Gastroesophageal sphincter (tissue), 4 donors: ENCODE results near the gene C17orf50. TPM values are rescaled to one million over a fixed set of nuclear protein-coding genes. Genes with fewer than 3 reads are reported as not detected.

ENCODE experiments used
- ATAC-seq: fragments of 150-250 bp; one replicate; pipeline ENCODE4 v1.9.1; 2016; ENCODE audit warnings: mild to moderate bottlenecking, moderate library complexity
- H3K27ac ChIP-seq, 4 donors: fragments of 200-600 bp; sonication (generic) in 3 of 4; 1 replicate in 3 of 4; 2 replicates in 1 of 4; pipeline ENCODE4 v1.5.1; 2016 to 2019
- H3K27me3 ChIP-seq: fragments of 200-600 bp; sonication (generic); one replicate; pipeline ENCODE4 v1.5.1; 2019
- H3K36me3 ChIP-seq, 2 donors: fragments of 200-600 bp; sonication (generic); one replicate each; pipeline ENCODE4 v1.5.1; 2019; ENCODE audit warnings: control low read depth in 1 of 2
- H3K4me1 ChIP-seq, 3 donors: fragments of 200-600 bp; sonication (generic); 1 replicate in 2 of 3; 2 replicates in 1 of 3; pipeline ENCODE4 v1.5.1; 2016 to 2019; ENCODE audit warnings: control low read depth in 2 of 3
- H3K4me3 ChIP-seq, 2 donors: fragments of 200-600 bp; sonication (generic); one replicate each; pipeline ENCODE4 v1.5.1; 2019; ENCODE audit warnings: mild to moderate bottlenecking in 1 of 2, moderate library complexity in 1 of 2
- H3K9me3 ChIP-seq, 3 donors: fragments of 200-600 bp; sonication (generic); one replicate each; pipeline ENCODE4 v1.5.1; 2017 to 2019; ENCODE audit warnings: control low read depth in 2 of 3
- CTCF ChIP-seq, 4 experiments: fragments of 200-600 bp in 2 of 4; fragments of 450-650 bp in 2 of 4; sonication (generic) in 1 of 4; IDR thresholded peaks; one replicate each; pipeline ENCODE4 v1.5.1; 2017 to 2019; ENCODE audit warnings: antibody characterized with exemption in 4 of 4, mild to moderate bottlenecking in 2 of 4, moderate library complexity in 2 of 4
- EP300 ChIP-seq: sonication (generic); formaldehyde crosslinking; IDR thresholded peaks from one replicate; pipeline ENCODE4 v1.6.1; 2017; ENCODE audit warnings: antibody characterized with exemption, mild to moderate bottlenecking
- POLR2A ChIP-seq, 2 donors: fragments of 450-650 bp; IDR thresholded peaks; one replicate each; pipeline ENCODE4 v1.6.1; 2017; ENCODE audit warnings: antibody characterized with exemption in 2 of 2, mild to moderate bottlenecking in 2 of 2, moderate library complexity in 1 of 2
- POLR2AphosphoS5 ChIP-seq: sonication (generic); formaldehyde crosslinking; IDR thresholded peaks from one replicate; pipeline ENCODE4 v1.6.1; 2017; ENCODE audit warnings: antibody characterized with exemption
- WGBS, 2 donors: methylation state at CpG; one replicate each; pipeline ENCODE4 v1.1.5; 2018; ENCODE audit warnings: low coverage in 1 of 2; 5-methylcytosine and 5-hydroxymethylcytosine counted together
- total RNA-seq, 4 donors: library from RNA; depleted of rRNA; stranded (reverse); fragments of >200 nt; gene quantifications; one replicate each; pipeline ENCODE4 v1.1.0, GENCODE V29; 2016

Gene C17orf50
- total RNA-seq, 4 donors from 2014 or later = not detected

- no peaks in the 10 kb centered on the region for H3K9me3 ChIP-seq
- H3K27me3 ChIP-seq = peaks cover 62% of the 10 kb centered on the region
- H3K4me3 ChIP-seq = no peak overlapping the region
- no peak overlapping the region for H3K27ac ChIP-seq
- ATAC-seq = peak; percentile 78
- no peaks in the 10 kb centered on the region for H3K36me3 ChIP-seq
- H3K4me1 ChIP-seq = peaks cover 0 to 47% (median 8%) of the 10 kb centered on the region in 3 donors
- WGBS, 2 donors = 0 to 7% methylated on average over 3 to 4 of the region's 12 CpGs
- TF ChIP-seq POLR2AphosphoS5 (no peak), CTCF (IDR thresholded peaks at IDR 0.05) (peak in 3 of 4 experiments; percentile 85 to 97 (median 94))
Observed at GRCh38 chr17:35747540-35748017, 13.1 kb upstream of the C17orf50 start.

- WGBS, 2 donors = 20% methylated on average over 2 of the region's 4 CpGs; no CpG with 5 or more reads in 1 of the 2 donors
- Histone ChIP-seq H3K27ac (no peak overlapping the region), H3K4me3 (no peak overlapping the region), H3K9me3 (no peaks in the 10 kb centered on the region), H3K4me1 (peaks cover 0 to 55% (median 16%) of the 10 kb centered on the region in 3 donors), H3K27me3 (peaks cover 54% of the 10 kb centered on the region), H3K36me3 (no peaks in the 10 kb centered on the region)
- no peak for ATAC-seq
- TF ChIP-seq POLR2AphosphoS5 (no peak), CTCF (IDR thresholded peaks at IDR 0.05) (no peak), EP300 (no peak)
Observed at GRCh38 chr17:35748341-35748841, 12.3 kb upstream of the C17orf50 start.

GRCh38 chr17:35748979-35749378 is 11.7 kb upstream of the C17orf50 start:
- Histone ChIP-seq H3K27me3 (peaks cover 48% of the 10 kb centered on the region), H3K4me1 (peaks cover 0 to 56% (median 16%) of the 10 kb centered on the region in 3 donors), H3K36me3 (no peaks in the 10 kb centered on the region), H3K9me3 (no peaks in the 10 kb centered on the region), H3K4me3 (no peak overlapping the region), H3K27ac (no peak overlapping the region)
- 83% methylated on average over 1 of the region's 6 CpGs; no CpG with 5 or more reads in 1 of the 2 donors for whole genome bisulfite sequencing, 2 donors
- TF ChIP-seq CTCF (IDR thresholded peaks at IDR 0.05) (no peak), EP300 (no peak), POLR2AphosphoS5 (no peak), POLR2A (IDR thresholded peaks at IDR 0.05) (no peak)
- no peak for ATAC-seq

GRCh38 chr17:35749560-35750412 is 10.9 kb upstream of the C17orf50 start:
- no peak overlapping the region for H3K27ac ChIP-seq
- no peak for TF ChIP-seq CTCF (IDR thresholded peaks at IDR 0.05)
- TF ChIP-seq POLR2A (IDR thresholded peaks at IDR 0.05) = no peak
- TF ChIP-seq POLR2AphosphoS5 = no peak
- TF ChIP-seq EP300 = no peak
- no peaks in the 10 kb centered on the region for H3K9me3 ChIP-seq
- peak overlapping the region in 1 of 2 donors; percentile 22 for H3K4me3 ChIP-seq
- H3K4me1 ChIP-seq = peaks cover 0 to 56% (median 16%) of the 10 kb centered on the region in 3 donors
- ATAC-seq = no peak
- H3K27me3 ChIP-seq = peaks cover 40% of the 10 kb centered on the region
- no peaks in the 10 kb centered on the region for H3K36me3 ChIP-seq
- 7 to 8% methylated on average over 6 to 21 of the region's 35 CpGs for WGBS, 2 donors
